Fibroblast of gingiva (primary cell): Measurements from ENCODE around the gene LAMTOR2.
A peak's percentile ranks its signal among the peaks of the same experiment; 100 is the strongest.

Experiments used
- DNase-seq: peaks from one replicate; pipeline ENCODE4 v3.0.0-alpha.2; 2011; ENCODE audit warnings: low read depth

LAMTOR2 gene

GRCh38 chr1:156076609-156077429 is 22.2 kb downstream of the LAMTOR2 start:
- DNase-seq, result peak; percentile 49

- no peak for DNase-seq
These were observed 22.8 kb downstream of the LAMTOR2 start for GRCh38 chr1:156077430-156077760.

DNA sequence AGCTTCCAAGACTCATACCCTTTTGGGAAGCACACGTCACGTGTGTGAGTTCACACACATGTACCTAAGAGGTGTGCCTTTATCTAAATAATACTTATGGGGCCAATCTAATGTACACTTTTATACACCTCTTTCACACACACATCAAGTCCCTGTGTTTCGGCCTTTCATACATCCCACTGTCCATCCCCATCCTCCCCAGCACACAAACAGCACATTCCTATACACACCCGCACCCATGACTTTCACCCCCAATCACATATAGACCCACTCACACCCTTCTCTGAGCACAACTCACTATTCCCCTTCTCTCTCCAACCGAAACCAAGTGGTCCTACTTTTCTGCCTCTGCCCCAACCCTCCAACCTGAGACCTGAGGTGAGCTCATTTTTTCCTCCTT is 24.1 kb downstream of the LAMTOR2 start:
- no peak for DNase-seq

GRCh38 chr1:156079762-156080161 is 25.2 kb downstream of the LAMTOR2 start:
- DNase-seq, result no peak

GRCh38 chr1:156080241-156080862 is 25.8 kb downstream of the LAMTOR2 start:
- no peak for DNase-seq

GRCh38 chr1:156080863-156081179 is 26.2 kb downstream of the LAMTOR2 start:
- no peak for DNase-seq

DNA sequence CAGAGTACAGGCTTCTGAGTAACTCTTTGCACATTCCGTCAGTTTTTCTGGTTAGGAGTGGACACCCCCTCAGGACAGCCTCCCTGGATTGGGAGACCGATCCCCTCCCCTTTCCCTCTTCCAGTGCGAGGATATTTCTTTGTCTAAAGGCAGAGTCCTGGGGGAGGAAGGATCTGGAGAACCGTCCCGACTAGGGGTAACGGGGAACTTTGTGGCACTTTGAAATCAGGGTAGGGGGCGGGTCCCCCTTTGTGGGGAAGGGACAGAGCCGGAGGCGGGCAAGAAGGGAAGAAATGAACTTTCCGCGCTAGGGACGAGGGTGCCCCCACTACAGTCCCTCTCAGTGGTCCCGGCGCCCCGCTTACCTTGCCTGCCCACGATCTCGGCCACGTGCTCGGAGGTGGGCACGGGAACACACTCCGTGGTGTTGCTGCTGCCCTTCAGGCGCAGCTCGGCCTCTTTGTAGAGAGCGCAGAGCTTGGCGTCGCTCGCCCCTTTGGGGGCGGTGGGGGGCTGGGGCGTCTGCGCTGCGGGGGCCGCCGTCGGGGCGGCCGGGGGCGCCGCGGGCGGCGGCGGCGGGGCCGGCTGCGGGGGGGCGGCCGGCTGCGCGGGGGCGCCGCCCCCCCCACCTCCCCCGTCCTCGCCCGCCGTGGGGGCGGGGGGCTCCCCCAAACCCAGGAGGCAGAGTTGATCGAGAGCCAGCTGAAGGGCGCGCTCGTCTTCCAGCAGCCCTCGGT is 26.8 kb downstream of the LAMTOR2 start:
- DNase-seq, result no peak

DNA sequence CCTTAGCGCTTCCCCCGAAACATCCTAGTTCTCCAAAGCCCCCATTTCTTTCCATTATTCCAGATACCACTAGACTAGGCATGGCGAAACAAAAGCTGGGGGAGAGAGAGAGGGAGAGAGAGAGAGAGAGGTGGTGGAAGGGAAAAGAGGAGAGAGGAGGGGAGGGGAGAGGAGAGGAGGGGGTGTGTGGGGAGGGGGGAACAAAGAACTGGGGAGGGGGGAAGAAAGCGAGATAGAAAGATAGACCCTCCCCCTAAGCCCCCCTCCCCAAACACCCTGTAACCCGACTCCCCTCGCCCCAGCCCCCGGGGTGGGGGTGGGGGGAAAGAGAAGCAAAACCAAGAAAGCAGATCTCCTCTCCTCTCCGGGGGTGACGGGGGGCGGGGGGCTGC is 27.3 kb downstream of the LAMTOR2 start:
- DNase-seq, result no peak

DNA sequence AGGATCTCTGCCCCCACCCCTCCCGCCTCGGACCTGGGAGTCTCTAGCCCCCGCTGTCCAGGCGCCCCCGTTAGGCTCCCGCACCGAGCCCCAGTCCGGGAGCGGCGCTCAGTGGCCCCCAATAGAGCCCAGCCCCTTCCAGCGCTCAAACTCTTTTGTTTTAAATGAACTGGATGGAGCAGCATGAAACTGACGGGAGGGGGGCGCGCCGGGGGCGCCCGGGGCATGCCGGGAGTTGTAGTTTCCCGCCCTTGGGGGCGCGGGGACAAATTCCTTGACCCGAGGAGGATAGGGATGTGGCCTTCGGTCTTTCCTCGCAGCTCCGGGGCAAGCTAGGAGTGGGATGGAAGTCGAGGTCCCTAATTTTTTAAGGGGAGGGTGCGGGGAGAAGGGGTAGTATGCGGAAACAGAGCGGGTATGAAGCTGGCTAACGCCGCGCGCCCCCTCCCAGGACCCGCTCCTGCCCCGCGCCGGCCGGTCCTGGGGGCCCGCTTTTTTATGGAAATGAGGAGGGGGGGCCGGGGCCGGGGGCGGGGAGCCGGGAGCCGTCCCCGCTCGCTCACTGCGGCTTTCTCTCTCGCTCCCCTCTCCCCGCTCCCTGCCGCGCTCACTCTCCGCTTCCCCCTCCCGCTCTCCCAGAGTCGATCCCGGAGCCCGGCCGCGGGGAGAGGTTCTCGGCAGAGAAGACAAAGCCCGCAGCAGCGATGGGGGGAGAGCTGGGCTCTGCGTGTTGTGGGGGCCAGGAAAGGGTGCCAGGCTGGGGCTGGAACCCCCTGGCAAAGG is 27.9 kb downstream of the LAMTOR2 start, which contains the start of gene MEX3A:
Gene MEX3A (minus strand): TSS at position 157 of the 783 bp plus-strand sequence. CDS start 467 bp downstream, outside the sequence.
- peak; percentile 44 for DNase-seq

- no peak for DNase-seq
These were observed 29.5 kb downstream of the LAMTOR2 start for GRCh38 chr1:156083800-156084790.

GRCh38 chr1:156086256-156086662 is 31.7 kb downstream of the LAMTOR2 start:
- peak; percentile 20 for DNase-seq

DNA sequence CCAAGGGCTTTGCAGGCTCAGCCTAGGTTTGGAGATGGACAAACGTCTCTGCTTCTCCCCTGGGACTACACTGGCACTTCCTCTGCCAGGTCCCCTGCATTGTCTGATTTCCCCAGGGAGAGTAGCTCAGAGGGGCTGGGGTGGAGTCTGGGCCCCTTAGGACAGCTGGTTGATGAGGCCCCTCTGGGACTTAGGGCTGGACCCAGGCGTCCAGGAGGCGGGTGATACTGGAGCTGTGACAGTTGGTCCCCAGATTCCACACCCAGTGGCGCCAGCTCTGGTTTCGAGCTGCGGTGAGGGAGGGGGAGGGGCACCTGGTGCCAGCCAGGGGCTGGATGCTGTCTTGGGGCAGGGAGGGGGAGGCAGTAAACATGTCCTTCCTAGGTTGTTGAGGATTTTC is 35.1 kb downstream of the LAMTOR2 start:
- DNase-seq, result no peak

- DNase-seq, result no peak
These were observed 35.7 kb downstream of the LAMTOR2 start for GRCh38 chr1:156090138-156090839.

GRCh38 chr1:156090840-156091188 is 36.2 kb downstream of the LAMTOR2 start:
- peak; percentile 63 for DNase-seq

DNA sequence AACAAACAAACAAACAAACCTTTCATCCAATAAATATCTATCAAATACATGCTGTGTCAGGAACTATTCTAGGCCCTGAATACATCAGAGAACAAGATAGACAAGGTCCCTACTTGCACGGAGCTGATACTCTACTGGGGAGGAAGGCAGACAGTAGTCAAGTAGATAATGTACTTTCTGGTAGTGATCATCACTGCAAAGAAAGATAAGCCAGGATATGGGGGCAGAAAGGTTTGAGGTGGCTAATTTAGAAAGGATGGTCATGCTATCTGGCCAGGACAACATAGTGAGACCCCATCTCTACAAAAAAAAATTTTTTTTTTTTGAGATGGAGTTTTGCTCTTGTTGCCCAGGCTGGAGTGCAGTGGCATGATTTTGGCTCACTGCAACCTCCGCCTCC is 37.0 kb downstream of the LAMTOR2 start:
- DNase-seq, result no peak

DNA sequence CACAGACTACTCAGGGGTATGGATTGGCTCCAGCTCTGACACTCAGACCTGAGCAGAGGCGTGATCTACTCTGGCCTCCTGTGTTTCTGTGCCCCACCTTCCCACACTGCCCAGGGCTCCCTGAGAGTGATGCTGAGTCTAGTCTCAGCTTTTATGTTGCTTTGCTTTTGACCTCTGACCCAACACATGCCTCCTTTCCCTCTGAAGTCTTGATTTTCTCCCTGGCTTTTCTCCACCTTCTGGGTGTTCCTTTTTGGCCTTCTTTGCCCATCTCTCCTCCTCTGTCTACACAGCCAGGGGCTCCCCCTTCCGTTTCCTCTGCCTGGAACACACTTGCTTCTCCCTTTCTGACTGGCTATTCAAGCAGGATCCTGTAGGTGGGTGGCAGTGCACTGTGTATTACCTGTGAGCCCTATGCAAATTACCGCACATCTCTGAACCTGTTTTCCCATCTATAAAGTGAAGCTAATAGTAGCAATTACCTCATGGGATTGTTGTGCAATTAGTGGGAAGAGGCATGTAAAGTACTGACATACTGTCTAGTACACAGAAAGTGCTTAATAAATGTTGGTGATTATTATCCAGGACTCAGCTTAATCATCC is 41.4 kb downstream of the LAMTOR2 start:
- DNase-seq, result no peak

DNA sequence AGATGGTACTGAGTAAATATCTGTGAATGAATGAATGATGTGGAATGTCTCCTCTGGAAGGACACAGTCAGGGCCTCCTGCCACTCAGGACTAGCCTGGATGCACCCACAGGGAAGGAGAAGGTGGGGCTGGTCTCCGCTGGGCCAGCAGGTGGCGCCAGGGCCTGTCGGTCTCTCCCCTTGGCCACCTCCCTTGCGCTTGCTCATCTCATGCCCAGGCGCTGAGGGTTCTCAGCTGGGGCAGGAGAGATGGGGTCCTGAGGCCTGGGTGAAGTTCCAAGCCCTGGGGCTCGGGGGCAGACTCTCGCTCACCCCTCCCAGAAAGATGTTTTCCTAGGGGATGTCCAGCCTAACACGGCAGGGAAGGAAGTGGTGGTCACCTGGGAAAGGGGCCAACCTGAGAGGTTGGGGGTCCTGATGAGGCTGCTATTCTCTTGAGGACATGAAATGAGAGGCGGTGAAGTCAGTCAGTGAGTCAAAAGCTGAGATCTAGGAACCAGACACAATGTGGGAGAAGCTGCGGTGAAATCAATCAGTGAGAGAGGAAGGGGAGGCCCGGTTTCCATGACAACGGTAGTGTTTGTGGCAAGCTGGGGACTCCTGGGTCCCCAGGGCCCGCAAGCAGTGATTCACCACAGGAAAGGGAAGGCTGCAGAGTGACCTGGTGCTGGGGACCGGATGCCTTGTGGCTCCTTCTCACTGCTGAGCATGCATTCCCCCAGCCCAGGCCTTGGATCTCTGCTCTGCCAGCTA is 42.2 kb downstream of the LAMTOR2 start:
- peak; percentile 81 for DNase-seq

DNA sequence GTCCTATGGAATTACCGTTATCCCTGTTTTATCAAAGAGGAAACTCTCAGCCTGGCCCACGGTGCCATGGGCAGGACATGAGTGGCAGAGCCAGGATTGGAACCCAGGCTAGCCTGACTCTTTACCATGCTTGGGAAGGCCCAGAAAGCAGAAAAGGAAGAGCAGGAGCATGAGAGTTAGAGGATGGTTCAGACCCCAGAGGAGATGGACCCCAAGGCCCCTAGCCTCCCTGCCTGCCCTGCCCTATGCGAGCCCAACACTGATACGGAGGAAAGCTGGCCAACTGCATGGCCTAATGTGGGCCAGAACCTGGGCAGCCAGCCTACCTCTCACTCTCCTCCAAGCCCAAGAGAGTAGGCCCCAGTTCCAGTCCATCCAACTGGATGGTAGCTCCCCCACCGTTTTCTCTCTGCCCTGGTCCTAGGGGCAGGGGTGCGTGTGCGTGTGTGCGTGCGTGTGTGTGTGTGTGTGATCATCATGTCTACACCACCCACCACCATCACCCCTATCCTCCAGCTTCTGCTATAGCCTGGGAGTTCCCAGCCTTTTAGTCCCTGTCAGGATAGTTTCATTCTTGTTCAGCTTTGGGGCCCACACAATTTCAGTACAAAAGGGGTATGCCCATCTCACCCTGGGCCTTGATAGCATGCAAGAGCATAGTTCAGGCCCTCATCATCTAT is 43.1 kb downstream of the LAMTOR2 start:
- no peak for DNase-seq

DNA sequence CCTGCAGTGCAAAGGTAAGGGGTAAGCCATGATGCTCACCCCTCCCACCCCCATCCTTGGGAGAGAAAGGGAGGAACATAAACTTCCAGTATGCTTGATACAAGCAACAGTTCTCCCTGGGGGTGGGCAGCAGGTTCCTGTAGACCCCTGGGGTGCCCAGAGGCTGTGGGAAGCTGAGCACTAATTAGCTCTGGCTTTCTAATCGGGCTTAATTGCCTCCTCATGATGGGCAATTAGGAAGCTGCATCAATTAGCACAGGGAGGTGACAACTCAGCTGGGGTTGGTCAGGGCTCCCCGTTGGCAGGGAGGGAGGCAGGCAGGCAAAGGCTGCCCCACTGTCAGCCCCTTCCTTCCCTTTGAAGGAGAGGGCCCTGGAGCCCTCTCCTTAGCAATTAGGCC is 44.2 kb downstream of the LAMTOR2 start:
- no peak for DNase-seq
